Measurements from ENCODE around the gene ZKSCAN5.
A peak's percentile ranks its signal among the peaks of the same experiment; 100 is the strongest.
"Not testable (repeated sequence)": the region's sequence is repeated elsewhere in the genome, so short reads cannot be mapped to it uniquely, and the experiment has no call there.

ZKSCAN5 gene

GRCh38 chr7:99557196-99557607, 52.7 kb downstream of the ZKSCAN5 start:
- no peak for FAIRE-seq

- FAIRE-seq, result no peak
These were observed 53.5 kb downstream of the ZKSCAN5 start for GRCh38 chr7:99557940-99558305.

- FAIRE-seq, result peak; percentile 17
These were observed 54.1 kb downstream of the ZKSCAN5 start, which contains the start of gene ZNF655 for GRCh38 chr7:99558306-99559174. Gene ZNF655, plus strand, starts transcription at chr7:99558642. Its CDS starts 1,918 bp downstream, at chr7:99560560.

- no peak for FAIRE-seq
These were observed 54.9 kb downstream of the ZKSCAN5 start for GRCh38 chr7:99559175-99559915.

GRCh38 chr7:99560834-99561736, 56.6 kb downstream of the ZKSCAN5 start:
- FAIRE-seq, result no peak

GRCh38 chr7:99561737-99562051, 57.2 kb downstream of the ZKSCAN5 start:
- no peak for FAIRE-seq

- FAIRE-seq, result no peak
These were observed 57.8 kb downstream of the ZKSCAN5 start for GRCh38 chr7:99562114-99562784.

- FAIRE-seq, result no peak
These were observed 58.4 kb downstream of the ZKSCAN5 start for GRCh38 chr7:99562832-99563231.

- no peak for FAIRE-seq
These were observed 59.2 kb downstream of the ZKSCAN5 start for GRCh38 chr7:99563650-99564049.

GRCh38 chr7:99568770-99569169, 64.3 kb downstream of the ZKSCAN5 start:
- FAIRE-seq, result not testable (repeated sequence)

GRCh38 chr7:99571768-99572167, 67.3 kb downstream of the ZKSCAN5 start:
- no peak for FAIRE-seq

- no peak for FAIRE-seq
These were observed 68.8 kb downstream of the ZKSCAN5 start for GRCh38 chr7:99573257-99573656.

- no peak for FAIRE-seq
These were observed 71.8 kb downstream of the ZKSCAN5 start for GRCh38 chr7:99576251-99576650.

GRCh38 chr7:99579281-99579955, 75.0 kb downstream of the ZKSCAN5 start:
- FAIRE-seq, result no peak

GRCh38 chr7:99579956-99580777, 75.7 kb downstream of the ZKSCAN5 start:
- FAIRE-seq, result no peak

- not testable (repeated sequence) for FAIRE-seq
These were observed 76.4 kb downstream of the ZKSCAN5 start for GRCh38 chr7:99580778-99581332.

All from G401.6 (cell line).